Thyroid gland (tissue), 4 donors: Measurements from ENCODE around the gene RAC2.

Experiments
- CTCF ChIP-seq, 6 experiments: fragments of 200-600 bp in 3 of 6; fragments of 450-650 bp in 3 of 6; sonication (generic) in 3 of 6; IDR thresholded peaks; one replicate each; pipeline ENCODE4 v1.5.1; 2016 to 2019; ENCODE audit warnings: antibody characterized with exemption in 6 of 6, mild to moderate bottlenecking in 2 of 6, inconsistent platforms in 1 of 6, moderate library complexity in 1 of 6
- POLR2A ChIP-seq, 2 donors: fragments of 450-650 bp; IDR thresholded peaks; one replicate each; pipeline ENCODE4 v1.6.1; 2017; ENCODE audit warnings: antibody characterized with exemption in 2 of 2, mild to moderate bottlenecking in 2 of 2, moderate library complexity in 1 of 2

DNA sequence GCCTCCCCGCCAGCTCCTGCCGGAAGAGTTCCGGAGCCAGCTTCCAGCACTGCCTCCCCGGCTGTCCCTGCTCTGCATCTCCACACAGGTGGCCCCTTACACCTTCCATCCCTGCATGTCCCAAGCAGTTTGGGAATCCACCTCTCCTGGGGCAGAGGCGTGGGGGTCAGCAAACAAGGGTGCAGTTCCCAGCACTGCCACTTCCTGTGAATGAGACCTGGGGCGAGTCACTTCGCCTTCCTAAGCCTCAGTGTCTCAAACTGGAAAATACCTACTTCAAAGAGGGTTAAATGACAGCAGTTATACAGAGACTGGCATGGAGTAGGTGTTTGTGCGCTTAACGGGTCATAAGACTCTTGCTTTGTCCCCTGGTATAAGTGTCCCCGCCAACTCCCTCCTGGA lies 43.5 kb upstream of the RAC2 start:
- TF ChIP-seq CTCF (IDR thresholded peaks at IDR 0.05) (no peak), POLR2A (IDR thresholded peaks at IDR 0.05) (no peak)
